Heart left ventricle (tissue), 13 donors: ENCODE measurements around the gene FBP1.
"Not testable (repeated sequence)": the region's sequence is repeated elsewhere in the genome, so short reads cannot be mapped to it uniquely, and the experiment has no call there.

Source experiments
- POLR2A ChIP-seq, 2 donors: fragments of 450-650 bp; IDR thresholded peaks; one replicate each; pipeline ENCODE4 v1.6.1; 2017; ENCODE audit warnings: antibody characterized with exemption in 2 of 2, mild to moderate bottlenecking in 2 of 2, moderate library complexity in 2 of 2
- TF ChIP-seq, protein P1 (sequence below), 12 donors: fragments of 200-600 bp; sonication (generic) in 4 of 12; IDR thresholded peaks; one replicate each; pipeline versions ENCODE4 v1.5.0 to v1.8.0; 2018 to 2022; ENCODE audit warnings: antibody characterized with exemption in 12 of 12, mild to moderate bottlenecking in 5 of 12
- donor health status: ischemic (EF 13 %, LVEDD 7.1; RV severe dilation, severe dysfunction).
- donor health status: DM: no; HTN: yes; CAD: no.
- donor health status: DM: no; HTN: no; CAD: no.
- donor health status: ischemic (EF 25% LVEDD 6.9; RV normal size, moderate dysfunction).
- donor health status: ischemic (EF 25% LVEDD 5.7; RV mildly dilated, moderate dysfunction).
- donor health status: ischemic (EF 35%, LVEDD 5.7; RV mildly dilated, moderate dysfunction).
- donor health status: nonischemic (EF 11% LVEDD 7.7; RV severe dilation, severe dysfunction).
- donor health status: DM: yes; HTN: yes; CAD: no.
- donor health status: PGD.
- donor health status: ischemic (EF 29% LVEDD 5.4; RV normal size, mild dysfunction).
- donor health status: nonischemic (EF 23%, LVEDD 6.1; RV moderate dilation, normal function).

DNA sequence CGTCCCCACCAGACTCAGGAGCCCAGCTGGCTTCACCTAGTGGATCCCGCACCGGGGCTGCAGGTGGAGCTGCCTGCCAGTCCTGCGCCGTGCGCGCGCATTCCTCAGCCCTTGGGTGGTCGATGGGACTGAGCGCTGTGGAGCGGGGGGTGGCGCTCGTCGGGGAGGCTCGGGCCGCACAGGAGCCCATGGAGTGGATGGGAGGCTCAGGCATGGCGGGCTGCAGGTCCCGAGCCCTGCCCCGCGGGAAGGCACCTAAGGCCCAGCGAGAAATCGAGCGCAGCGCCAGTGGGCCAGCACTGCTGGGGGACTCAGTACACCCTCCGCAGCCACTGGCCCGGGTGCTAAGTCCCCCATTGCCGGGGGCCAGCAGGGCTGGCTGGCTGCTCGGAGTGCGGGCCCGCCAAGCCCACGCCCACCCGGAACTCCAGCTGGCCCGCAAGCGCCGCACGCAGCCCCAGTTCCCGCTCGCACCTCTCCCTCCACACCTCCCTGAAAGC is 48.2 kb downstream of the FBP1 start:
- TF ChIP-seq, protein P1, sequence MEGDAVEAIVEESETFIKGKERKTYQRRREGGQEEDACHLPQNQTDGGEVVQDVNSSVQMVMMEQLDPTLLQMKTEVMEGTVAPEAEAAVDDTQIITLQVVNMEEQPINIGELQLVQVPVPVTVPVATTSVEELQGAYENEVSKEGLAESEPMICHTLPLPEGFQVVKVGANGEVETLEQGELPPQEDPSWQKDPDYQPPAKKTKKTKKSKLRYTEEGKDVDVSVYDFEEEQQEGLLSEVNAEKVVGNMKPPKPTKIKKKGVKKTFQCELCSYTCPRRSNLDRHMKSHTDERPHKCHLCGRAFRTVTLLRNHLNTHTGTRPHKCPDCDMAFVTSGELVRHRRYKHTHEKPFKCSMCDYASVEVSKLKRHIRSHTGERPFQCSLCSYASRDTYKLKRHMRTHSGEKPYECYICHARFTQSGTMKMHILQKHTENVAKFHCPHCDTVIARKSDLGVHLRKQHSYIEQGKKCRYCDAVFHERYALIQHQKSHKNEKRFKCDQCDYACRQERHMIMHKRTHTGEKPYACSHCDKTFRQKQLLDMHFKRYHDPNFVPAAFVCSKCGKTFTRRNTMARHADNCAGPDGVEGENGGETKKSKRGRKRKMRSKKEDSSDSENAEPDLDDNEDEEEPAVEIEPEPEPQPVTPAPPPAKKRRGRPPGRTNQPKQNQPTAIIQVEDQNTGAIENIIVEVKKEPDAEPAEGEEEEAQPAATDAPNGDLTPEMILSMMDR (IDR thresholded peaks at IDR 0.05): not testable (repeated sequence)
- not testable (repeated sequence) for TF ChIP-seq POLR2A (IDR thresholded peaks at IDR 0.05)
